Glomerular visceral epithelial cell (primary cell): ENCODE data around the gene PDSS2.
"Not testable (repeated sequence)": the region's sequence is repeated elsewhere in the genome, so short reads cannot be mapped to it uniquely, and the experiment has no call there.

Source experiments
- DNase-seq: peaks from one replicate; pipeline ENCODE4 v3.0.0-alpha.2; 2016; ENCODE audit errors: extremely low spot score

The PDSS2 gene

DNA sequence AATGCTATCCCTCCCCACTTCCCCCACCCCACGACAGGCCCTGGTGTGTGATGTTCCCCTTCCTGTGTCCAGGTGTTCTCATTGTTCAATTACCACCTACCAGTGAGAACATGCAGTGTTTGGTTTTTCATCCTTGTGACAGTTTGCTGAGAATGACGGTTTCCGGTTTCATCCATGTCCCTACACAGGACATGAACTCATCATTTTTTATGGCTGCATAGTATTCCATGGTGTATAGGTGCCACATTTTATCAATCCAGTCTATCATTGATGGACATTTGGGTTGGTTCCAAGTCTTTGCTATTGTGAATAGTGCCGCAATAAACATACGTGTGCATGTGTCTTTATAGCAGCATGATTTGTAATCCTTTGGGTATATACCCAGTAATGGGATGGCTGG is 295.1 kb downstream of the PDSS2 start:
- not testable (repeated sequence) for DNase-seq

DNA sequence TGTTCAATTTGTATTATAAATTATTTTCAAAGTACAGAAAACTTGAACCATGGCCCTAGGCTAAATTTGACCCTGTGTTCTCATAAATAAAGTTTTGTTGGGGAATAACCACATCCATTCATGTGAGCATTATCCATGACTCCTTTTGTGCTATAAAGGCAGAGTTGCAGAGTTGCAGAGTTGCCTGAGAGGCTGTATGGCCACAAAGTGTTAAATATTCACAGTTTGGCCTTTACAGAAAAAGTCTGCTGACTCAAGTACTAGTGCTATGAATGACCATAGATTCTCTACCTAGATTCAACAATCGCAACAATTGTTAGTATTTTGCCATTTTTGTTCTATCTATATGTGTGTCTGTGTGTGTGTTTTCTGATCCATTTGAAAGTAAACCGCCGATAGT is 297.8 kb downstream of the PDSS2 start:
- DNase-seq = no peak

DNA sequence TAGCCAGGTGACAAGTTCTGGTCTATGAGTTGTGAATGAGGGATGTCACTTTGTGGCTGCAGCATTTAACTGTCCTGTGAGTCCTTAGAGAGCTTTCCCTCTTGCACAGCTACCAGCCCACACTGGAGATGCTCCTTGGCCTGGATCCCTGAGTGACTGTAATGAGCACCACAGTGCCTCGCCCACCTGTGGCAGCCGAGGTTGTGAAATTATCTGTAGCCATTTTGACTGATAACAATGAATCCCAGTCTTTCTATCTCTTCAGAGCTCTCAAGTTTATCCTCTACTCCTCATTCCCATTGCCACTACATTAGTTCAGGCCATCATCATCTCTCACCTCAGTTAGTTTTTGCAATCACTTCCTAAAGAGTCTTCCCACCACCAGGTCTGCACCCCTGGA is 302.7 kb downstream of the PDSS2 start:
- DNase-seq = no peak

DNA sequence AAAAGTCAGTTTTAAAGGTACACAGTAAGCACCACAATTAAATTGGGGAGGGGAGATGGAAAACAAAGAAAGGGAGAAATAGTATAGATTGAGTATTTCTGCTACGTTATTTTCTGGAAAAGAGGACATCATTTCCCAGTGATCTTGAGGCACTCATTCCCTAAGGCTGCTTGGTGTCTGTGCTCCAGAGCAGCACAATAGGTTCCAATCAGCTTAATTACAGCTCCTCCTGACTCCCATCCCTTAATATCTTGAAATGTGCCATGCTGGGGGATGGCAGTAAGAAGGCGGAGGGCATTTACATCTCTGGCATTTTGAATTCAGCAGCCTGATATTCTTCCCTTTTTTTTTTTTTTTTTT is 304.6 kb downstream of the PDSS2 start:
- no peak for DNase-seq

DNA sequence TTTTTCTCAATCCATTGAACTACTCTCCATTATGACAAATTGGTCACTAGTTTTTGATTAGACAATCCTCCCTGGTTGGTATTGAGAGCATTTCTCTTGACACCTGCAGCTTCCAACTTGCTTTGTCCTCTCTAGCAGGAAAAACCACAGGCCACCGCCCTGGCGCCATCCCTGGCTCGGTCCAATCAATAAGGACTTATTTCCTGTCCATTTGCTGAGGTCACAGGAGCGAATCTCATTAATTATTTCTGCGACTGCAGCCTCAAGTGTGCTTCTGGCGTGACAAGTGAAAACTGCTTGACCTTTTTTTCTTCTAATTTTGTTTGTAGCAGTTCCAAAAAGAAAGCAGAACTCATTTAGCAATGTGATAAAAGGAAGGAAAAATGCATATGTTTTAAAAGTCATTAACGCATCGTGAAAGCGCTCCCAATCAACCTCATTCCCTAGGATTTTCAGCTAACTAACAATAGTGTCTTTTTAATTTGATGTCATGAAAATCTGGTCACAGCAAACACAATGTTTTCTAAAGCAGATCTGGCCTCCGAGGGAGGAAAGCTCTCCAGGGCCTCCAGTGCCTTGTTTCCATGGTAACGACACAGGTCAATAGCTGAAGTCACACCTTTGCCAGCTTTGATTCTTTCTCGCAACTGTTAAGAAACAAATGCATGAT is 305.1 kb downstream of the PDSS2 start:
- no peak for DNase-seq

DNA sequence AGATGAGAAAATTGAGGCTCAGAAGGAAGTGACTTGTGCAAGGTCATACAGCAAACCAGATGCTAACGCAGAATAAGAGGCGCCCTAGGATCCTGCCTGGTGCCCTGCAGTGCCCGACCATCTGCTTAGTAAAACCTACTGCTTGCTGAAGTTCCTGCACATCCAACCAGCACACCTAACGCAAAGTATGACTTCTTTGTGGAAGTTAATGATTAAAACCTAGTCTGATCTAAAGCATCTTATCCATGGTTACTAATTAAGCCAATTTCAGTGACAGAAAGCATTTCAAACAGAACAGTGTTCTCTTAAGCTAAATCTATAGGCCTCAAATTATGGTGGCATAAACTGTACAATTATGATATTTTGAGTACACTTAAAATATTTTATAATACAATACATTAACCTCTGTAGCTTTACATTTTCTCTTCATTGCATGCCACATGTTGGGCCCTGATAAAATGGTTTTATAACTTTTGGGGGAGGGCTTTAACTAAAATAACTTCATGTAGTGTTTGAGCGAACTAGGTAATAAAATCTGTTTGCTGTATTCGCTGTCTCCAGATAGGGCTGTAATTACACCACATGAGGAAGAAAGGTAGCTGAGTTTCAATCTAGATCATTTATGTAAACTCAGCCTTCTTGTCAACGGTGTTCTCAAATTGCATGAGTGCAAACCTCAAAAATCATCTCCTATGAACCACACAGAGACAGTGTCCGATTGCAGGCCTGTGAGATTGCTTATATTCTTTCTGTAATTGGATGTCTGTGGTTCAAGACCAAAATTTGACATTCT is 306.5 kb downstream of the PDSS2 start:
- peak; percentile 52 for DNase-seq

DNA sequence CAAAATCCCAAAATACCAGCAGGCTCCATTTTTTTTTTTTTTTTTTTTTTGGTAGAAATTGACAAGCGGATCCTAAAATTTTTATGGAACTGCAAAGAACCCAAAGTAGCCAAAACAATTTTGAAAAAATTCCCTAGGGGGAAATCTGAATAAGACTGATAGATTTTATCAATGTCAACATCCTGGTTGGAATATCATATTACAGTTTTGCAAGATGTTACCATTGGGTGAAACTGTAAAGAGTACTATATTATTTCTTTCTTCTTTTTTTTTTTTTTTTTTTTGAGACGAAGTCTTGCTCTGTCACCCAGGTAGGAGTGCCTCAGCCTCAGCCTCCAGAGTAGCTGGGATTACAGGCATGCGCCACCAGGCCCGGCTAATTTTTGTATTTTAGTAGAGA is 314.7 kb downstream of the PDSS2 start:
- no peak for DNase-seq

DNA sequence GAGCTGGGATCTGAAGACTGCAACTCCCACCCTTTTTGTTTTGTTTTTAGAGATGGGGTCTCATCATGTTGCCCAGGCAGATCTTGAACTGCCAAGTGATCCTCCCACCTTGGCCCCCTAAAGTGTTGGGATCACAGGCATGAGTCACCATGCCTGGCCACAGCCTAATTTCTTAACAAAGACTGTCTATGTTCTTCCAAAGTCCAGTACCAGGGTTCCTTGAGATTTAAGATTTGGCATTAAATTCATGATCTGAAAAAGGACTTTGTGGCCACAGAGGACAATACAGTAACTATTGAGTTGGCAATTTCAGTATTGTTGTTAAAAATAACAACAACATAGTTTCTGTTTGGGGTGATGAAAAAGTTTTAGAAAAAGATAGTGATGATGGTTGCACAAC is 315.4 kb downstream of the PDSS2 start:
- no peak for DNase-seq

DNA sequence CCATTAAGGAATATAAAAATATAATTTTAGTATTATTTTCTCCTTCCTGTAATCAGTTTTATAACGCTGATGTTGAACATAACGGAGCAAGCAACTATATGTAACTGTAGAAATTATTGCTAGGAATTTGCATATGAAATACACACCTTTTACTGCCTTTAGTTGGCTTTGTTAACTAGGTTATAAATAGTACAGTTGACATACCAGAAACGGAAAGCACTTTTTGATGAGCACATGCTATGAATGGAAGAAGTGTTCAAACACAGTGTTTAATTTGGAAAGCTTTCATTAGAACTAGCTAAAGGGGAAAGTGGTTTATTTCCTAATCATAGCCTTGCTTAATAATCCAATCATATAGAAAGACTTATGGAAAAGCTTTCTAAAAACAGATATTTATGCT is 318.8 kb downstream of the PDSS2 start:
- no peak for DNase-seq

DNA sequence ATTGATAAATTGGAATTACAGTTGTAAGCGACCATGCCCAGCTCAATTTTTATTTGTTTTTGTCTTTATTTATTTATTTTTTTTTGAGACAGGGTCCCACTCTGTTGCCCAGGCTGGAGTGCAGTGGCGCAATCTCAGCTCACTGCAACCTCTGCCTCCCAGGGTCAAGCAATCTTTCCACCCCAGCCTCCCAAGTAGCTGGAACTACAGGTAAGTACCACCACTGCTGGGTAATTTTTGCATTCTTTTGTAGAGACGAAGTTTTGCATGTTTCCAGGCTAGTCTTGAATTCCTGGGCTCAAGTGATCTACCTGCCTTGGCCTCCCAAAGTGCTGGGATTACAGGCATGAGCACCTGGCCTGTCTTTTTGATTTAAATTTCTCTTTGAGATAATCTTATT is 323.0 kb downstream of the PDSS2 start:
- not testable (repeated sequence) for DNase-seq

DNA sequence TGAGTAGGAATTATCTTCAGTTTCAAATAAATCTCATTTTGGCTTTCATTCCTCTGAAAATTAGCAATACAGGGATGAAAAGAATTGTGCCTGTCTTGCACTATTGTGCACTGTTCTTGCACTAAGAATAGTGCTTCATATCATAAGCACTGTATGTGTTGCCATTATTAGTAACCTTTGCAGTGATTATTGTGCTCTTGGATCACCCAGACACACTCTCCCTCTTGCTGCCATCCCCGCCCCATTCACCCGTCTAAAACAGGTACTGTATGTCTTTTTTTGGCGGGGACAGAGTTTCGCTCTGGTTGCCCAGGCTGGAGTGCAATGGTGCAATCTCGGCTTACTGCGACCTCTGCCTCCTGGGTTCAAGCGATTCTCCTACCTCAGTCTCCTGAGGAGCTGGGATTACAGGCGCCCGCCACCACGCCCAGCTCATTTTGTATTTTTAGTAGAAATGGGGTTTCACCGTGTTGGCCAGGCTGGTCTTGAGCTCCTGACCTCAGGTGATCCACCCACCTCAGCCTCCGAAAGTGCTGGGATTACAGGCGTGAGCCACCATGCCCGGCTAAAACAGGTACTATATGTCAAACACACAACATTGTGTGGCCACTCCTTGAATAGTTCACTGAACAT is 324.2 kb downstream of the PDSS2 start:
- not testable (repeated sequence) for DNase-seq

DNA sequence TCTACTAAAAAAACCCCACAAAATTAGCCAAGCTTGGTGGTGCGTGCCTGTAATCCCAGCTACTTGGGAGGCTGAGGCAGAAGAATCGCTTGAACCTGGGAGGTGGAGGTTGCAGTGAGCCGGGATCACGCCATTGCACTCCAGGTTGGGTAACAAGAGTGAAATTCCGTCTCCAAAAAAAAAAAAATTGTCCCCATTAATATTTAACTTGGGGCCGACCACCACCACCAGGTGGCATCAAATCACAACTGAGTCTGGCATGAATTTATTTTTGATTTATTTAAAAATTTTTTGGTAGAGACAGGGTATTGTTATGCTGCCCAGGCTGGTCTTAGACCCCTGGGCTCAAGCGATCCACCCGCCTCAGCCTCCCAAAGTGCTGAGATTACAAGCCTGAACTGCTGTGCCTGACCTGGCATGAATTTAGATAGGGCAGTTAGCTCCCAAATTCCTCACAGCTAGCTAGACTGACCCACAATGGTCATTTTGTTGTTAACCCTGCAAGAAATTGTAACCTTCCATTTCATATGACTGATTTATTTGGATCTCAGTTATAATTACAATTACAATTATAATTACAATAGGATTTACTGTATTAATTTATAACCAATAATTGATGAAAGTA is 326.9 kb downstream of the PDSS2 start:
- peak; percentile 28 for DNase-seq

DNA sequence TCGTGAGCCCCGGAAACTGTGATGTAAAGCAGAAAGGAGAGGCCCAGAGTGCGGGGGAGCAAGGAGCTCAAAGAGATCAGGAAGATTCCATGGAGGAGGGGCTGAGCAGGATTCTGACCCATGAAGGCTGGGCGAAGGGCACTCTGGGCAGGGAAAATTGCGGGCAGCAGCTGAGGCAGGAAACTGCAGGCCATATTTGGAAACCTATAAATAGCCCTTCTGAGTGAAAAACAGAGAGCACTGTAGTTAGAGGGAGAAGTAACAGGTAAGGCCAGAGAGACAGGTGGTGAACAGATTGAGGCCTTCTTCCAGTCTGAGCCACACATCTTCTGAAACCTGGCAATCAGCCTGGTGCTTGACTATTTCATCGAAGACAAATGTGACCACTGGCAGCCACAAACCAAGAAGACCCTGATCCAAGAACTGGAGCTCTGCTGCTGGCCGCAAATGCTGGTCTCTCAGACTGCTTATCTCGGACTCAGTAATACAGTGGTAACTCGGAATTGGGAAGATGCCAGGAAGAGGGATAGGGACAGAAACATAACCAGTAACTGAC is 329.9 kb downstream of the PDSS2 start:
- no peak for DNase-seq

DNA sequence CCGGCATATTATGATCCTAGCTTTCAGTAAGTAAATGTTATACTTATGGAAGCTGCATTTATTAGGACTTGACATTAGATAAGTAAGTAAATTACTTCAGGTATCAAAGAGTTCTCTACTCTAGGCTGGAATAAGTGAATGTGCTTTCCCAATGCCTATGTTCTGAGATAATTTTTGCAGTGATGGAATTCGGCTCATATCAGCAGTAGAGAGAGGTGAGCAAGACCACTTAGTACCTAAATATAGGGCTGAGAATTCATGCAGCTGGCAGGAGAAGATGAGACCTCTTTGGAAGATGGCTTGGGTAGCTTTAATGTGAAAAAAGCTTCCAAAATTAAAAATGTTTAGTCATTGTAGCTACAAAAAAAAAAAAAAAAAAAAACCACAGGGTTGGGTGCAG is 330.8 kb downstream of the PDSS2 start:
- DNase-seq = no peak

DNA sequence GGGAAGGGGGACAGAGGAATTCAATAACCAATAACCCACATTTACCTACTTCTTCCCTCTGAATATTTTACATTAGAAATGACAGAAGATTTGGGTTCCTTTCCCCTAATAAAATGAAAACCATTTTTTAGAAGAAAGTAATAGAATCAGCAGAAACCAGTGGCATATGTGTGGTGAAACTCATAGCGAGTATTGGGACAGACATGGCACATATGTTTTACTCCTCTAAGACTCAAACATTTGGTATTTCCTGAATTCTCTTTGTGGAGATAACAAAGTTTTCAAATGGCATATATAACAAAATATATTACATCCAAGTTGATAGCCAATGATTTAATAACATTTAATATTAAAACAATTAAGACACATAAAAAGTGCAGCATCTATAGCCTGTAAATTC is 331.2 kb downstream of the PDSS2 start:
- no peak for DNase-seq

DNA sequence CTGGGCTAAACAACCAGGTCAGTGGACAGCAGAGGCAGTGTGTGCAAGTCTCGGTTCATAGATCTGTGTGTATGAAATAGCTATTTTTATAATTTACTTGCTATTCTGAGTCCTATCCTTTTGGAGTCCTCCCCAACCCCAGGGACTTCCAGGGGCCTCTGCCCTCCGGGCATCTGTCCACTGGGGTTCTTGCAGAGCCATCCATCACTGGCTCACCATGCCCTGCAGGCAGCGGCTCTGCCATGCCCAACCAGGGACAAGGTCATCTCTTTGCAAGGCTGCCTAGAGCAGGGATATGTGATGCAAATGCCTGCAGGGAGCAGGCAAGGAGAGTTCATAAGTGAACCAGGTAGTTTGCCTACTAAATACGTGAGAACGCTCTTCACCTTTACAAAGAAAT is 333.6 kb downstream of the PDSS2 start:
- no peak for DNase-seq

DNA sequence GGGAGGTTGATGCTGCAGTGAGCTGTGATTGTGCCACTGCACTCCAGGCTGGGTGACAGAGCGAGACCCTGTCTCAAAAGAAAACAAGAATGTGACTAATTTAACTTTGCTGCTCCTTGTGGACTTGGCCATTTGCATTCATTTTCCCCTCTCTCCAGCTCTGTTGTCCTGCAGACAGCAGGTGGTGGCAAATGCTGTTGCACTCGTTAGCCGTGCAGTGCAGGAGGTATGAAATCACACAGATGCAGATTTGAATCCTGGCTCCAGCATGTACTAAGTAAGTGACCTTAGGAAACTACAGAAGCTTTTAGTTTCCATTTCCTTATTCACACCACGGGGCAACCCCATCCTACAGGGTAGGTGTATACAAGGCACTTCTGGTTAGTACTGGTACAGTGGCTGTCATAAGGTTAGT is 334.4 kb downstream of the PDSS2 start:
- no peak for DNase-seq

DNA sequence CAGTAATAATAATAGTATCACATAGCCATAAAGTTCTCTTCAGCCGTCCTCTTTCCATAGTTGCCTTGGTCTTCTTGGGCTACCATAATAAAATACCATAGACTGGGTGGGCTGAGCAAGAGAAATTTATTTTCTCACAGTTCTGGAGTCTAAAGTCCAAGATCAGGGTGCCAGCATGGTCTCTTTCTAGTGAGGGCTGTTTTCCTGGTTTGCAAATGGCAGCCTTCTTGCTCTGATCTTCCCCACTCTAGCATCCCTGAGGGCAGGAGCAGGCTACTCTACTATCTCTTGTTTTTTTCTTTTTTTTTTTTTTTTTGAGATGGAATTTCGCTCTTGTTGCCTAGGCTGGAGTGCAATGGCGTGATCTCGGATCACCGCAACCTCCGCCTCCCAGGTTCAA is 335.9 kb downstream of the PDSS2 start:
- no peak for DNase-seq

DNA sequence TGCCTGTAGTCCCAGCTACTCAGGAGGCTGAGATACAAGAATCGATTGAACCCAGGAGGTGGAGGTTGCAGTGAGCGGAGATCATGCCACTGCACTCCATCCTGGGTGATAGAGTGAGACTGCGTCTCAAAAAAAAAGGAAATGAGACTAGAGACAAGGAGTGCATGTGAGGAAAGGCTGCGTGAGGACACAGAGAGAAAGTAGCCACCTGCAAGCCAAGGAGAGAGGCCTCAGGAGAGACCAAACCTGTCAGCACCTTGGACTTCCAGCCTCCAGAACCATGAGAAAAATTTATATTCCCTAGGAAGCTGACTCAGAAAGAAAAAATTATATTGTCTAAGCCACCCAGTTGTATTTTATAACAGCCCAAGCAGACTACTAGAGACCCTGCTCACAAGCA is 336.6 kb downstream of the PDSS2 start:
- no peak for DNase-seq

DNA sequence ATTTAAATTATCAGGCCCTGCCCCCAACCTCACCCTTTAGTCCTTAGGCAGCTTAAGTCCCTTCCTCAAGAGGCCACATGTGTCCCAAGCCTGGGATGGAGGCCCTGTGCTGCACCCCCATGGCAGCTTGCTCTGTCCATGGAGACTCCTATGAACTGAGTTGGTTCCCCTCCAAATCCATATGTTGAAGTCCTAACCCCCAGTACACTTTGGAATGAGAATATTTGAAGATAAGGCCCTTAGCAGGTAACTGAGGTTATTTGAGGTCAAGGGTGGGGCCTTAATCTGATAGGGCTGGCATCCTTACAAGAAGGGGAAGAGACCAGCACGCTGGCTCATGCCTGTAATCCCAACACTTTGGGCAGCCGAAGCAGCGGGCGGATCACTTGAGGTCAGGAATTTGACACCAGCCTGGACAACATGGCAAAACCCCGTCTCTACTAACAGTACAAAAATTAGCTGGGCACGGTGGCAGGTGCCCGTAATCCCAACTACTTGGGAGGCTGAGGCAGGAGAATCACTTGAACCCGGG is 337.3 kb downstream of the PDSS2 start:
- DNase-seq = no peak

DNA sequence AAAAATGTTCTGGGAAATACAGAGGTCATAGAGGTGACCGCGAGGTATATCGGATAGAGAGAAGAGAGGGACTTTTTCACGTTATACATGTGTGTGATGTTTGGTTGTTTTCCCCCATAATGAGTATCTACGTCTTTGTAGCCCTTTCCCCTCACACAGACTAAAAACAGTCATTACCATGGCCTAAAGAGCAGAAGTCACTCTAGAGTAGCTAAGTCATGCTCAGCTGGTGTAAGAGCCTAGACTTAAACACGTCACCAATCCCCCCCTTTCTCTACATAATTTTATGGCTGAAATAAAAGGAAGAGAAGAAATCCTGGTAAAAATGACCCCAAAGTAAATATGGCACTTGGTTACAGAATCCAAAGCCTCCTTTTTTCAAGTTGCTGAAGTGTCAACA is 338.1 kb downstream of the PDSS2 start:
- DNase-seq = no peak

DNA sequence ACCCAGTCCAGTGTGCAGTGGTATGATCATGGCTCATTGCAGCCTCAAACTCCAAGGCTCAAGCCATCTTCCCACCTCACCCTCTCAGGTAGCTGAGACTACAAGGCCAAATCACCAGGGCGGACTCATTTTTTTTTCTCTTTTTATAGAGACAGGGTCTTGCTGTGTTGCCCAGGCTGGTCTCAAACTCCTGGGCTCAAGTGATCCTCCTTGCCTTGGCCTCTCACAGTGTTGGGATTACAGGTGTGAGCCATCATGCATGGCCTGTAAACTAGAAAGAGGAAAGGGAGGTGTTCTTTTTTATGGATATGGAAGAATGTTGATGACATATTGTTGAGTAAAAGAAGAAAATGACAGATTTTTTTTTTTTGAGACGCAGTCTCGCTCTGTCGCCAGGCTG is 339.0 kb downstream of the PDSS2 start:
- DNase-seq = no peak
